Muscle of leg (tissue), 11 donors: ENCODE measurements around the gene SEMA3E. TPM values are rescaled to one million over a fixed set of nuclear protein-coding genes. Genes with fewer than 3 reads are reported as not detected.

Source experiments
- DNase-seq: peaks from one replicate; pipeline ENCODE4 v3.0.0; 2013
- H3K27ac ChIP-seq: one replicate; pipeline ENCODE4 v1.5.1; 2013; ENCODE audit warnings: mild to moderate bottlenecking, low read length, control low read depth
- H3K27me3 ChIP-seq: one replicate; pipeline ENCODE4 v1.6.1; 2013; ENCODE audit warnings: low read length; ENCODE audit not compliant: control insufficient read depth, insufficient read depth
- H3K36me3 ChIP-seq: one replicate; pipeline ENCODE4 v1.6.1; 2013; ENCODE audit warnings: low read length; ENCODE audit not compliant: control insufficient read depth, insufficient read depth
- H3K4me1 ChIP-seq: one replicate; pipeline ENCODE4 v1.6.1; 2013; ENCODE audit warnings: low read length; ENCODE audit not compliant: control insufficient read depth, insufficient read depth
- H3K4me3 ChIP-seq: one replicate; pipeline ENCODE4 v1.5.1; 2013; ENCODE audit warnings: low read length, control low read depth
- H3K9me3 ChIP-seq: replicated peaks from 2 replicates; pipeline ENCODE4 v1.6.1; 2013; ENCODE audit warnings: low read depth, low read length; ENCODE audit not compliant: control insufficient read depth
- WGBS: methylation state at CpG from one replicate; pipeline ENCODE4 v1.1.5; 2013; ENCODE audit warnings: missing lambda C conversion rate; ENCODE audit not compliant: insufficient coverage; 5-methylcytosine and 5-hydroxymethylcytosine counted together
- polyA plus RNA-seq, 8 donors: library from polyadenylated mRNA; unstranded; fragments of 120-200 nt; gene quantifications; one replicate each; pipeline versions ENCODE4 v1.2.1 to v1.2.3, GENCODE V29; 2013; ENCODE audit warnings: inconsistent platforms in 1 of 8, low replicate concordance in 1 of 8; ENCODE audit not compliant: insufficient read length in 8 of 8, insufficient read depth in 1 of 8
- total RNA-seq: library from RNA; stranded (reverse); fragments of 120-200 nt; gene quantifications from one replicate; pipeline ENCODE4 v1.2.4, GENCODE V29; 2013

SEMA3E gene
- total and polyA plus RNA-seq, 9 donors: 2.2 to 5.8 (median 3.8) TPM

DNA sequence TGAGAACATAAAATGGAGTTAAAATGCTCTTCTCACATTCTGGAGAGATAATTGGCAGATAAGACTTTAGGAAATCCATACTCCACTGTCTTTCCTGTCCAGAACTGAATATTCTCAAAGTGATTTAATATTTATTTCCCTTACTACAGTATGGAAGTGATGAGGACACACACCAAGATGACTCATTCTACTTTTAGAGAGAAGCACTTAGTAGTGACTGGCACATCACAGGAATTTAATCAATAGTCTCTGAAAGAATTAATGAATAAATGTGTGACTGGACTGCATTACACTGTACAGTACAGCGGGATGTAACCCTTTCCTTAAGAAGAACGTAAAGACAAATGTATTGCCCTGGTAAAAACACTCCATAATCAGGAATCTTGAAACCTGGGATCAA lies 116.7 kb downstream of the SEMA3E start:
- WGBS: no CpG with 5 or more reads among the region's 2 CpGs
- no peaks in the 10 kb centered on the region for H3K9me3 ChIP-seq
- H3K4me3 ChIP-seq: no peak overlapping the region
- DNase-seq: no peak
- H3K4me1 ChIP-seq: no peaks in the 10 kb centered on the region
- H3K36me3 ChIP-seq: no peaks in the 10 kb centered on the region
- H3K27ac ChIP-seq: no peak overlapping the region
- no peaks in the 10 kb centered on the region for H3K27me3 ChIP-seq

DNA sequence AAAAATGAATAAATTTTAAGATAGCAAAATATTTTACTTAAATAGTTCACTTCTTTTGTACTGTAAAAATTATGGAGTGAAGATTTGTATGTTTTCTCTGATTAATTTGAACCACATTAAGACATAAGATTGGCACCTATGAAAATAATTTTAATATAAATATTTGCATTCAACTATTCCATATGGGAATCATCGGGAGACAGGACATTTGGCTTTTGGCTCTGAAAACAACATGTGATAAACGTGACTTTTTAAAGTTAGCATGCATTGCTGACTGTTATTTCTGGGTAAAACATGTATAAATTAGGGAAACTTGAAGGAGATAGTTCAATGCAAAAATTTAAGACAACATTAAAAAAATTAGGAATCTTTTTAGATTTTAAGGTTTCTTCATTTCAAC lies 117.2 kb downstream of the SEMA3E start:
- no peaks in the 10 kb centered on the region for H3K4me1 ChIP-seq
- no peaks in the 10 kb centered on the region for H3K27me3 ChIP-seq
- no peaks in the 10 kb centered on the region for H3K9me3 ChIP-seq
- H3K27ac ChIP-seq: no peak overlapping the region
- H3K36me3 ChIP-seq: no peaks in the 10 kb centered on the region
- H3K4me3 ChIP-seq: no peak overlapping the region
- DNase-seq: no peak
- no CpG with 5 or more reads among the region's 2 CpGs for WGBS

DNA sequence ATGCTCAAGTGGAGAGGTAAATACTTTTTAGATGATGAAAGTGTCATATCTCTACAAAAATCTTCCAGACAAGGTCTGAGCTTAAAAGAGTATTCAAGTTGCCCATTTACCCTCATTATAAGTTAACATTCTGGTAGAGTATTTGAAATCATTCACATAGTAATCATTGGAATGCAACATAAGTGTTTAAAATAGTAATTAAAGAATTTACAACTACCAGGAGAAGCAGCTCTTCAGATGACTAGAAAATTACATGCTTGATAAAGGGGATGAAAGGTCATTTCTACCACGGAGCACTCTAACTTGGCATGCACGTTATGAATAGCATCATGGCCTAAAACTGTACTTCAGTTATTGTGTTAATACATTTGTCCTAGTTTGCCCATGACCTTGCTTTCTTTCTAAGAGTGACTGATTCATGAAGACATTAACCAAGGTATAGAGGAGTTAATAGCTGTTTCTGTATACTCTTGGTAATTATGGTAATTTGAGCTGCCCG lies 120.0 kb downstream of the SEMA3E start:
- Histone ChIP-seq H3K27me3 (no peaks in the 10 kb centered on the region), H3K4me1 (no peaks in the 10 kb centered on the region), H3K36me3 (no peaks in the 10 kb centered on the region), H3K4me3 (no peak overlapping the region), H3K9me3 (no peaks in the 10 kb centered on the region), H3K27ac (no peak overlapping the region)
- DNase-seq: no peak
- no CpG with 5 or more reads among the region's 3 CpGs for WGBS

DNA sequence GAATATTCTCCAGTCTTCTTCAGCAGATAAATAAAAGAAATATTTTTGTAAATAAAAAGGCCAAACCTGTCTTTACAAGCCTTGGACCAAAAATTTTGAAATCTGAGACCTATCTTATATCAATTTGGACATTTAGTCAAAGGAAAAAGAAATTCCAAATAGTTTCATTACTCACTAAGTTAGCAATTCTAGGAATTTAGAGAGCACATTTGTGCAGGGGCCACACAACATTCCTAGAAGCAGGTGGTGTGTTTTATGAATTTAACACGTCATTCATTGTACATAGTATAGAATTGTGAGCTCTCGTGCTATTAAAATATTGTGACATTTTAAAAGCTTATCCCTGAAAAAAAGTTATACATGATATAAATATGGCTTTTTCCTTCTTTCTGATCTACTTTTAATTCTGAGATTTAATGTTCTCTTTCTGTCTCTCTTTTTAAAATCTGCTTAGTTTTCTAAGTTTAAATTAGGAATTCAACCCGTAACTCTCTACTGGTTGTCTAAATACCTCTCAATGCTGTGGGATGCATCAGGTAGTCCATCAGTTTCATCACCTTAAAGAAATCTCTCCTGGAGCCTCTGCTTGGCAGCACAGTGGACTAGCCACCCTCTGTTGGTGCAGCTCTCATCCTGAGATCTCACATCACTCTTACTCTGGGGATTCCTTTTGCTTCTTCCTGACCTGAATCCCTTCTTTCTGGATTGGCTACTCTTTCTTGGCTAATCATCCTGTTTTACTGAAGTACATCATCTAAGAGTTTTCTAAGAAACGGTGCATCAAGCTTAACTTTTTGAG lies 124.5 kb downstream of the SEMA3E start:
- no CpG with 5 or more reads among the region's 4 CpGs for WGBS
- Histone ChIP-seq H3K27me3 (no peaks in the 10 kb centered on the region), H3K4me1 (no peaks in the 10 kb centered on the region), H3K9me3 (no peaks in the 10 kb centered on the region), H3K36me3 (no peaks in the 10 kb centered on the region), H3K27ac (no peak overlapping the region), H3K4me3 (no peak overlapping the region)
- no peak for DNase-seq

DNA sequence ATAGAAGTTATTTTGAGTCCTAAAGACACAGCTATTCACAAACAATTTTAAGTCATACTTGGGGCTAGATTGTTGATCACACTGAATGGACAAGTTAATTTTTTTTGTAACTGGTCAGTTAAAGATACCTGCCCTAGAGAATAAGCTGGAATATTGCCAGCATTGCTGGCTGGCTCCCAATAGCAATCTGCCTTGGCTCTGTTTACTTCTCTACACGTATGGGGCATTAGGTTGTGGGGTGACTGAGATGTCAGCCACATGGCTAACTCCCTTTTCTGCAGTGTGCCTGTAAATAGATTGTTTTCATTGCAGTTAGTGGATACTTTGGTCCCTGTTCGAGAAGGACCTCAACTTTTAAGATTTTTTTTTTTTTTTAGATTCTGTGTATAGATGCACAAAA lies 128.2 kb downstream of the SEMA3E start:
- no peak overlapping the region for H3K27ac ChIP-seq
- H3K27me3 ChIP-seq: no peaks in the 10 kb centered on the region
- WGBS: no CpG with 5 or more reads among the region's 2 CpGs
- H3K9me3 ChIP-seq: no peaks in the 10 kb centered on the region
- H3K4me1 ChIP-seq: no peaks in the 10 kb centered on the region
- no peaks in the 10 kb centered on the region for H3K36me3 ChIP-seq
- no peak for DNase-seq
- H3K4me3 ChIP-seq: no peak overlapping the region

DNA sequence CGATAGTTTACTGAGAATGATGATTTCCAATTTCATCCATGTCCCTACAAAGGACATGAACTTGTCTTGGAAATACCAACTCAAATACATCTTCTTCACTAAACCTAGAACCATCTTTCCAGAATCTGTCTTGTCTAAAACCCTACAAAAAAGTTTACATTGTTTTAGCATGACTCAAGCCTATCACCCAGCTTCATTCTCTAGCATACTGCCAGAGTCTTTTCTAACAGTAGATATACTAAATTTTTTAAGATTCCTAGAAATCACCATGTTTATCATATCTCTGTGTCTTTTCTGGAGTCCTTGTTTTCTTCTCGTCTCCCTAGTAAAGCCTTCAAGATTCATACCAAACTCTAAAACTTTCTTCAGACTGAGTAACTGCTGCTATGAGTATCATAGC lies 129.7 kb downstream of the SEMA3E start:
- Histone ChIP-seq H3K4me1 (no peaks in the 10 kb centered on the region), H3K36me3 (no peaks in the 10 kb centered on the region), H3K9me3 (no peaks in the 10 kb centered on the region), H3K27me3 (no peaks in the 10 kb centered on the region), H3K4me3 (no peak overlapping the region), H3K27ac (no peak overlapping the region)
- WGBS: 80% methylated on average over 1 of the region's 2 CpGs
- no peak for DNase-seq

DNA sequence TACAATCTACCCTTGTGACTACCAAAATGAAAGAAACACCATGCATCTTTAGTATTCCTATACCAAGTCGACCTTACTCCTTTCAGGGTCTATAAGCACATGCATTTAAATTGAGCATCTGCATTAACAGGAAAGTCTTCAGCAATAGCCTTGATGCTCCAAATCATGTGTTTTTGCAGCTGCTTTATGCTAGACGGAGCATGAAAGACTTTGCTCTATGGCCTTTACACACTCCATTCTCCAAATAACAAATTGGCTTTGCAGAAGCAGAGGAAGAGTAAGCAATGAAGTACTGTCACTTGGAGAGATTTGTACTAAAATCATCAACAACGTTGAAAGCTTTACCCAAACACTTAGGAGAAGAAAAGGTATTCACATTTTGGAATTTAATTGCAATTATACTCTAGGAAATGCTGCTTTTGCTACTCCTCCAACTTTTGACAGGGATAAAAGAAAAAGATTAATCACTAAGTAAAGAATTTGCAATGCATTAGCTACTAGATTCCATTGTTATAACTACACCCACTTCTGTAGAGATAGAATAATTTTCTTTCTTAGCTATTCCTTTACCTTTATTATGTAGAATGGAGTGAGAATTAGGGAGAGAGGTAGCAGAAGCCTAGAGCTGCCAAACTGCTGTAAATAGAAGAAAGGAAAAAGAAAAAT lies 131.8 kb downstream of the SEMA3E start:
- no peaks in the 10 kb centered on the region for H3K27me3 ChIP-seq
- H3K4me3 ChIP-seq: no peak overlapping the region
- H3K27ac ChIP-seq: no peak overlapping the region
- no peak for DNase-seq
- H3K9me3 ChIP-seq: no peaks in the 10 kb centered on the region
- 71% methylated on average over 1 of the region's 3 CpGs for WGBS
- no peaks in the 10 kb centered on the region for H3K36me3 ChIP-seq
- no peaks in the 10 kb centered on the region for H3K4me1 ChIP-seq

DNA sequence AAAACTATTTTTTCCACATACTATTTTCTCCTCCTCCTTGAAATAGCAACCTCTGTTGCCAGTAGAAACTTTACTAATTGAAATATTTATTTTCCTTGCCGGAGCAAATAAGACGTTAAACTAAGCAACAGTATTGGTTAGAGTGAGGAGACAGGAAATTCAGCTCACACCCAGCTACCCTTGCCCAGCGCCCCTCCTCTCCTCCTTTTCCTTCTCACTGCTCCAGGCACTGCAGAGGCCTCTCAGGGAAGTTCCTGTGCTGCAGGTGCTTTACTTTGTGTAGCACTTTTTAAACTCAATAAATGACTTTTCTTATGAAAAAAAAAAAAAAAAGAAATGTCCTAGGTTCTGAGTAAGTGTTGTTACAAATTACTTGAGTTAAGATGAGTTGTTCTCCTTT lies 134.0 kb downstream of the SEMA3E start:
- Histone ChIP-seq H3K36me3 (no peaks in the 10 kb centered on the region), H3K27ac (no peak overlapping the region), H3K27me3 (no peaks in the 10 kb centered on the region), H3K4me1 (no peaks in the 10 kb centered on the region), H3K9me3 (no peaks in the 10 kb centered on the region), H3K4me3 (no peak overlapping the region)
- DNase-seq: no peak
- no CpG with 5 or more reads among the region's 3 CpGs for WGBS

DNA sequence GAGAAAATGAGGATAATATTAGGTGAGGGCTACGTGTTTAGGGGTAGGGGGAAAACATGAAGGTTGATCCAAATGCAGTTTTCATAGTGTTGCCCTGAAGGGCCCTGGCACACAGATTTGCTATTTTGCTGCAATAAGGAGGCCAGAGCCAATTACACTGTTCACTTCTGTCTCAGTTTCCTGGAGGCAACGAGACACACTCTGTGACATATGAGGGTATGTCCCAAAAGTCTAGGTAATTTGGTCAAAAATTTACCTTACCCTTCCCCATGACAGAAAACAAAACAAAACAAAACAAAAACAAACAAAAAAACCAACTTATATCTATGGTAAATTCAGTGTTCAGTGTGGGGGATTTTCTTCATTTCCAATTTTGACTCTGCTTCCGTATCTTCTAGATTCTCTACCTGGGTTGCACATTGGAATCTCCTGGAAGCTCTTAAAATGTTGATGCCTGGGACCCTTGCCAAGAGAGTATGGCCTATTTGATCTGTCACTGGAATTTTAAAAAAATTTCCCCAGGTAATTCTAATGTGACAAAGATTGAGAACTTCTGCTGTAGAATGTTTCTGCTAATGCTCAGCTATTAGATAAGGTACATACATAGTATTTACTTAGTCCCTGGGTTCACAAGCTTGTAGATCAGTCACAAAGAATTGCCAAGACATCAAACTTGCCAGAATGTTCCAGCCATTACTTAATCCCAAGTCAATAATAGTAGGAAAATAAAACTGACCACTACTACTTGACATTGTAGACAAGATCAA lies 139.5 kb downstream of the SEMA3E start:
- Histone ChIP-seq H3K27me3 (no peaks in the 10 kb centered on the region), H3K4me1 (no peaks in the 10 kb centered on the region), H3K27ac (no peak overlapping the region), H3K4me3 (no peak overlapping the region), H3K9me3 (no peaks in the 10 kb centered on the region), H3K36me3 (no peaks in the 10 kb centered on the region)
- DNase-seq: no peak
- 57% methylated on average over 1 of the region's 3 CpGs for WGBS

DNA sequence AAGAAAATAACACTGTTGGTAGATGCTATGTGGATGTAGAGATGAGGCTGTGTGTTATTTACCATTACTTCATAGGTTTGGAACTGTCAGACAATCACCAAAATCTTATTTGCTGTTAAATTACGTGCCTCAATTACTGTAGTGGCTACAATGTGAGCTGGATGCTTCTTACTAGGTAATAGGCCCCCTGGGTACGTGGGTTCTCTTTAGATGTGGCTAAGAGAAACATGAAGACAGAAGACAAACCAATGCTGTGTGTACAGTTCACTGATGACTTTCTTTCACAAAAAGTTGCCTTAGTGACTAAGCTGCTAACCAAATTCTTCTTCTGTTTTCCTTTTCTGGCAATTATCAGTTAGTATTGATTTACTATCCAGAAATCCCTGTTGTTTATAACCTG lies 144.6 kb downstream of the SEMA3E start:
- WGBS: 33% methylated on average over 1 of the region's 2 CpGs
- H3K9me3 ChIP-seq: no peaks in the 10 kb centered on the region

More for the DNA sequence above, 144.6 kb downstream of the SEMA3E start:
- no peaks in the 10 kb centered on the region for H3K27me3 ChIP-seq
- H3K4me3 ChIP-seq: no peak overlapping the region
- no peak overlapping the region for H3K27ac ChIP-seq
- no peaks in the 10 kb centered on the region for H3K36me3 ChIP-seq
- DNase-seq: no peak
- no peaks in the 10 kb centered on the region for H3K4me1 ChIP-seq
